ENCODE results near the gene SRGN. TPM values are rescaled to one million over a fixed set of nuclear protein-coding genes. Genes with fewer than 3 reads are reported as not detected.

Gene SRGN
- total RNA-seq, 4 donors from 2014 or later: 104 to 572 (median 285) TPM

- no peak for TF ChIP-seq CTCF (IDR thresholded peaks at IDR 0.05; ENCODE audit: low read depth)
Measured at GRCh38 chr10:69145864-69146263, 58.0 kb downstream of the SRGN start.

- TF ChIP-seq CTCF (IDR thresholded peaks at IDR 0.05; ENCODE audit: low read depth): no peak
Measured at GRCh38 chr10:69146759-69147158, 58.9 kb downstream of the SRGN start.

GRCh38 chr10:69151984-69152383, 64.1 kb downstream of the SRGN start:
- no peak for TF ChIP-seq CTCF (IDR thresholded peaks at IDR 0.05; ENCODE audit: low read depth)

- no peak for TF ChIP-seq CTCF (IDR thresholded peaks at IDR 0.05; ENCODE audit: low read depth)
Measured at GRCh38 chr10:69153227-69153626, 65.3 kb downstream of the SRGN start.

Small RNA genes within 50 kb of the gene (small RNA-seq; reads per million reads assigned to genes)
- gene RF00017: not detected

Other genes with a start within 250 kb of the SRGN start
- gene DDX50, start 186.8 kb upstream of the SRGN start, total RNA-seq: 10 to 100 TPM; 35.2 to 43.5 (median 42.4) TPM
- 100 to 1,000 TPM in 1 of 4 donors, 10 to 100 TPM in 3; 31.1 to 110 (median 45.1) TPM for gene DDX21, start 131.9 kb upstream of the SRGN start, total RNA-seq
- 10 to 100 TPM; 35.9 to 69.9 (median 38.1) TPM for gene KIFBP, start 99.3 kb upstream of the SRGN start, total RNA-seq
- 10 to 100 TPM; 43.9 to 77.6 (median 54.8) TPM for gene VPS26A, start 36.1 kb downstream of the SRGN start, total RNA-seq
- 10 to 100 TPM; 24.6 to 32.0 (median 28.1) TPM for gene SUPV3L1, start 92.1 kb downstream of the SRGN start, total RNA-seq
- under 1 TPM in 2 of 4 donors, not detected in 2; 0.17 to 0.22 TPM for gene HKDC1, start 132.2 kb downstream of the SRGN start, total RNA-seq
- gene HK1, start 190.4 kb downstream of the SRGN start, total RNA-seq: 10 to 100 TPM; 54.4 to 72.2 (median 57.8) TPM